ENCODE data around the gene IL22RA1.

IL22RA1 gene

DNA sequence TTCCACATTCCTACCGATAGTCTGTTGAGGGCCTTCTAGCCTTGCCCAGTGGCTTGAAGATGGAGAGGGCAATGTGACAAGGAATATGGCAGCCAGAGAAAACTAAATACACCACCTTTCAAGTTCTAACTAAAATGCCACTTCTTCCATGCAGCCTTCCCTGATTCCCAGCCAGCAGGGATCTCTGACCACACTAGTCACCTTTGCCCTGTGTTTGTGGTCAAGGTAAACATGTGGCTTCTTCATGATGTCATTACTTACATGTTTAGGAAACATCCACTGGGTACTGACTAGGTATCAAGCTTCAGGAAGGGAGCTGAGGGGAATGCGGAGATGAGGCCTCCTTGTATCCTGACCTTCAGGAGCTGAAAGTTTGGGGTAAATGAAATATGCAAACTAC is 22.6 kb upstream of the IL22RA1 start:
- no peak for DNase-seq (ENCODE audit: low read depth)

DNA sequence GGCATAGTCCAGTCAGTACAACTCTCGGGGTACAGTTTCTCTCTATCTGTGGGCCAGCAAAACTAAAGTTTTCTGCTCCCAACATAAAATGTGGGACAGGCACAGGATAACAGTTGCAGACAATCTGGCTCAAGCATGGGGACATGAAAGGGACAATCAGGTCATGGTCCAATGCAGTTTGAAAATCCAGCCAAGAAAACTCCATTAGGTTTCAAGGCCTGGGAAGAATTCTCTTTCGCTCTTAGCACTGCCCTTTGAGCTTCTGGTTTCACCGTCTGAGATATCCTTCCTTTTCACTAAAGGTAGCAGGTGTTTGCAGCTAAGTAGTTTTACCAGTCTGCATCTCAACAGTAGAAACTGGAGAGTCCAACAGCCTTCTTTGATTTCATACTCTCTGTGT is 21.1 kb upstream of the IL22RA1 start:
- no peak for DNase-seq (ENCODE audit: low read depth)

DNA sequence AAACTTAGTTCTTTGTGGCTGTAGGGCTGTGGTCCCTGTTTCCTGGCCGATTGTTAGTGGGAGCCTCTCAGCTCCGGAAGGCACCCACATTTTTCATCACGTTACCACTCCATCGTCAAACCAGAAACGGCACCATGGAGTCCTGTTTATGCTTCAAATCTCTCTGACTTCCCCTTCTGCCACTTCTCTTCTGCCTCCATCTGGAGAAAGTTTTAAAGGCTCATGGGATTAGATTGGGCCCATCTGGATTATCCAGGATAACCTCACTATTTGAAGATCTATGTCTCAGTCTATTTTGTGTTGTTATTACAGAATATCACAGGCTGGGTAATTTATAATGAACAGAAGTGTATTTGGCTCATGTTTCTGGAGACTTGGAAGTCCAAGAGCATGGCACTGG is 19.3 kb upstream of the IL22RA1 start:
- DNase-seq (ENCODE audit: low read depth), result no peak

DNA sequence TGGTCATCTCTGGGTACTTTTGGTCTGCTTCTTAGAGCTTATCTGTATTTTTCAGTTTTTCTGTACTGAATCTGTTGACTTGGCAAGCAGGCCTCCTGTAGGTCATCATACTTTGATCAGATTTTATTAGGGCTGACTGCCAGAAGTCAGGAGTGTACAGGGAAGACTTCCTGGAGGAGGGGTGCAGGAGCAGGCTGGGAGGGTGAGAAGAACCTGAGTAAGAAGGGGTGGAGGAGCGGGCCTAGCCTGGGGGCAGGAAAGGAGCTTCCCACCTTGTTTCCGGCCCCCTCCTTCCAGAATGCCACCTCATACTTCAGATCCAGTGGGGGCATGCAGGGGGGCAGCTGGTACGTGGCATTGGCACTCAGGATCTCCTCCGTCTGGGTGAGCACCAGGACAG is 18.3 kb upstream of the IL22RA1 start:
- no peak for DNase-seq (ENCODE audit: low read depth)

DNA sequence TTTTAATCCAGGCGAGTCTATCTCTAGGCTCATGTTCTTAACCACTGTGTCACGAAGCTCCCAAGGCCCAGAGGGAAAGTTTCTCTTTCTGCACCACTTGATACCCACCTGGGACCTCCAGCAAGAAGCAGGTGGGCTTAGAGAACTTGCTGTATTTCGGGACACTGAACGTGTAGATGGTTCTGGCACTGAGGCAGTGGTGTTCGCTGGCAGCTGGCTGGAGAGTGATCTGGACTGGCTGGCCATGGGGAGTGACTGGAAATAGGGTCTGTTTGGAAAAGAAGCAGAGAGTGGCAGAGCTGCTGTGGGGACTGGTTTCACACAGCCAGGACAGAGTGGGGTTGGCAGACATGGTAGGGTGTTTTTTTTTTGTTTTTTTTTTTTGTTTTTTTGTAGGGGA is 16.4 kb upstream of the IL22RA1 start:
- no peak for DNase-seq (ENCODE audit: low read depth)

DNA sequence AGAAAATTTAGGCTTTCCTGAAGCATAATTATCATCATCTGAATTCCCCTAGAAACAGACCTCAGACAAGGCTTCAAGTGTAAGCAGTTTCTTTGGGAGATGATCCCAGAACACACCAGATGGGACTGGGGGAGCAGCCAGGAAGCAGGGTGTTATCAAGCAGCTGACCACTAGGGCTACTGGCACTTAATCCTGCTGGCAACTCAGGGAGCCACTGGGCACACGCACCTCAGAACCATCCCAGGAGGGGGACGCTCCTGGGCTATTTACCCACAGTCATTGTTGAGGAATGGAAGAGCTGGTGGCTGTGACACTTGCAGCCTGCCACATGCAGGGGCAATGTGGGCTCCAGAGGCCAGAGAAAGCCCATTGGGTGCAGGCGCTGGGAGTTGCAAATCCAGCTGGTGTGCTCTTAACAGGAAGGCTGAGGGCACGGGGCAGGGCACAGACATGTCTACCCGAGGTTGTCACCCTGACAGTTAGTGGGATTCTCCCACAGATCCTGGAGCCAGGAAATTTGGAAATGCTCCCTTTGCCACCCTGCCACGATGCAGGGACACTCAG is 15.1 kb upstream of the IL22RA1 start:
- no peak for DNase-seq (ENCODE audit: low read depth)

DNA sequence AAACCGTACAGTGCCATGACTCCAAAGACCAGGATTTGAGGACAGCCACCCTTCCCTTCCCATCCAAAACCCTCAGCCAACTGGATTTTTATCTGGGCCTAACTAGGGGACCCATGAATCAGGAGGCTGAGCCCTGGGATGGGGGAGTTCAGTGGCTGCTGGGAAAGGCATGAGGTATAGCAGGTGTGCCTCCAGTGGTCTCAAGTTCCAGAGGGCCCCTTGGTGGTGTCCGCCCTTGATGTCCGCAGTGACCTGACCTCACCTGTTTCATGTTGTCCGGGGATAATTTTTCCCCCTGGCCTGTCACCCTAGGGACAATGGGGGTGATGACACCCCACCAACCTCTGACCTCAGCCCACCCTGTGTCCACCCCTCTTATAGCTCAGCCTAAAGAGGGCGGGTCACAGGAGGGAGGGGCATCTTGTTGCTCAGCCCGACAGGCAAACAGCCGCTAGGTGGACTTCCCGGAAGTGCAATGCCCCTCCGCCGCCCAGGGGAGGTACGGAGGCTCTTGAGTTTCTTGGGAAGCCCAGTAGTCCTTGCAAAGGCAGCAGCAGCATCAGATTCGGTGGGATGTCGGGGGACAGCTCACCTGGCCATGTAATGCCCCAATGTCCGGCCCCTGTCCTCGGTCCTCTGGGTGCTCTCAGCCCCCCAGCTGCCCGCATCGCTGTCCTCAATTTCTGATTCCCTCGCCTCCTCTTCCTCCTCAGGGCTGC is 13.8 kb upstream of the IL22RA1 start:
- no peak for DNase-seq (ENCODE audit: low read depth)

DNA sequence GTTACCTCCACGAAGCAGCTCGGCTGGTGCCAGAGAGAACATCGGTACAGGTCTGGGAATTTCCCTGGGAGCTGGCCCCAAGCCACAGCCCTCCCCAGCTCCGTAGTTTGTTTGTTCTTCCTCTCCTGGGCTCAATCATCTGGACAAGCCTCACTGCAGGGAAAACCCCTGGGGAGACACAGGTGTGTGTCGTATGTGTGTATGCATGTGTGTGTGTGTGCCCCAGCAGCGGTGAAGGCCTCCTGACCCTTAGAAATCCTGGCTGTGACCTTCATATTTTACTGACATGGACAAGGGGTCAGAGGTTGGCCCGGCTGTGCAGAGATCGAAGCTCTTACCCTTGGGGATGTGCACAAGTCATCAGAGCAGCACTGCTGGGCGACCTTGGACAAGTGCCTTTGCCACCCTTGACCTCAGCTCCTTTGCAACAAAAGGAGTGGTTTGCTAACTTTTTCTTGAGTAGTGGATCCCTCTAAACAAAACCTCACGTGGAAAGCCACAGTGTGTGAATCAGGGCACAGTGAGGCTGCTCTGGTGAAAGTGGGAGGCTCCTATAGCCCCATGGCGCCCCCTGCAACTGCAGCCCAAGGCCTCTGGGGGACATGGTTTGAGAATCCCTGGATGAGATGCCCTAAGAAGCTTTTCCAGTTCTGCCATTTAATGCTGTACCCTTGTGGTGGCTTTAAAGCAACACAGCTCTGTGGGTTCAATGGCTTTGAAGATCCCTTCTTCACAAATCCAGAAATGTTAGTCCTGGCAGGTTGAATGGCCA is 12.3 kb upstream of the IL22RA1 start:
- DNase-seq (ENCODE audit: low read depth), result no peak

DNA sequence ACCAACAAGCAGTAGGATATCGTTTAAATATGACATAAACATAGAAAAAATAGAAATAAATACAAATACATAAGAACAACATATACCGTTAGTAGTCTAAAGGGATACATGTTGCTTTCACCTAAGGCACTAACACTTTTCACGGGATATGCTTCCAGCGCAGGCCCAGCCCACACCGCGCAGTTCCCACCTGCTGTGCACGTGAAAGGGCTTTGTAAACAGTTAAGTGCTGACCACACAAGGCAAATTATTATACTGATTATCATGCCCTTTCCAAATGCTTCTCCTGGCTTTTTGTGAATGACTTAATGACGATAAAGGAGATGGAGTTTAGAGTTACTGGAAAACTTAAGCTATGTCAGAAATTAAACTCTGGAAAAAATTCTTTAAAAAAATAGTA is 11.3 kb upstream of the IL22RA1 start:
- no peak for DNase-seq (ENCODE audit: low read depth)

DNA sequence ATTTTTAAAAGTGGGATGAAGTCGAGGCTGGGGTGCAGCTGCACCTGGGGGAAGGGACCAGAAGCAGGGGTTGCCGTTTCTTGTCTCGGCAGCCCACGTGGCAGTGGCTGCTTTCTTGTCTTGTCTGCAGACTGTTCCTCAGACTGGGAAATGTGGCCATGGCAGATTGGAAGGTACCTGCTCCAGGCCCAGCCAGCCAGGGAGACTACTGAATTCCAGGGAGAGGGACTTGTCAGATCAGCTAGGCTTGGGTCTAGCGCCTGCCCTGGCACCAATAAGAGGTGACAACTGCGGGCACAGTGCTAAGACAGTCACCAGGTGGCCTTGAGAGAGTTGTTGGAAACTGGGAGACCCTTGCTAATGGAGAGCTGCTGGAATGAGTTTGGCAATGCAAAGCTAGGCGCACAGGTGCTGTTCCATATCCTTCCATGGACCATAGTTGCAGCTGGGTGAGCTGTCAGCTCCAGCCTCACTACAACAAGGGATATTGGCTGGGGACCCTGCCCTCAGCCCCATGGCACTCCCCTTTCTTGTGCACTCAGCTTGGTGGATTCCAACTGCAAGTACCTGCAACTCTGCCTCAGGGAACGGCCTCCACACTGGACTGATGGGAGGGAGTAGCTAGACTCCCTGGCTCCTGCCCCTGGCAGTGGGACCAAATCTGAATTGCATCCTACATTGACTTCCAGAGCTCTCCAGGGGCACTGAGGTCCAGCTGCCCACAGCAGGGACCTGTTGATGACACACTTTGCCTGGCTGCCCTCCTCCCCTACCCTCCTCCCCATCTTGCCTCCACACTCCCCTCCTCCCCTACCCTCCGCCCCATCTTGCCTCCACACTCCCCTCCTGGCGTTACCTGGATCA is 9.9 kb upstream of the IL22RA1 start:
- no peak for DNase-seq (ENCODE audit: low read depth)

DNA sequence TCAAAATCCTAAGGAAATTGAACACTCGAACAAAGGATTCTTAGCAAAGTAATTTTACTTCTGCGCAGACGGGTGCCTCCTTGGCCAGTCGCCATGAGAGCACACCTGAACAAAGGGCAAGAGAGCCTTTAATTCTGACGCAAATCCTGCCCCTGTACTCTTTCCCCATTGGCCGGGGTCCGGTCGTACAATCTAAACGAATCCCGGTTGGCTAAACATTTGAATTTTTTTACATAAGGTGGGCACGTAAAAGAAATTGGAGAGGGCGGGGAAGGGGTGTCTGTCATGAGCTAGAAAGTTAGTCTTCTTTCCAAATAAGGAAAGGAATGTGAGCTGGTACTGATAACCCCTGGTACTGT is 8.2 kb upstream of the IL22RA1 start:
- no peak for DNase-seq (ENCODE audit: low read depth)

DNA sequence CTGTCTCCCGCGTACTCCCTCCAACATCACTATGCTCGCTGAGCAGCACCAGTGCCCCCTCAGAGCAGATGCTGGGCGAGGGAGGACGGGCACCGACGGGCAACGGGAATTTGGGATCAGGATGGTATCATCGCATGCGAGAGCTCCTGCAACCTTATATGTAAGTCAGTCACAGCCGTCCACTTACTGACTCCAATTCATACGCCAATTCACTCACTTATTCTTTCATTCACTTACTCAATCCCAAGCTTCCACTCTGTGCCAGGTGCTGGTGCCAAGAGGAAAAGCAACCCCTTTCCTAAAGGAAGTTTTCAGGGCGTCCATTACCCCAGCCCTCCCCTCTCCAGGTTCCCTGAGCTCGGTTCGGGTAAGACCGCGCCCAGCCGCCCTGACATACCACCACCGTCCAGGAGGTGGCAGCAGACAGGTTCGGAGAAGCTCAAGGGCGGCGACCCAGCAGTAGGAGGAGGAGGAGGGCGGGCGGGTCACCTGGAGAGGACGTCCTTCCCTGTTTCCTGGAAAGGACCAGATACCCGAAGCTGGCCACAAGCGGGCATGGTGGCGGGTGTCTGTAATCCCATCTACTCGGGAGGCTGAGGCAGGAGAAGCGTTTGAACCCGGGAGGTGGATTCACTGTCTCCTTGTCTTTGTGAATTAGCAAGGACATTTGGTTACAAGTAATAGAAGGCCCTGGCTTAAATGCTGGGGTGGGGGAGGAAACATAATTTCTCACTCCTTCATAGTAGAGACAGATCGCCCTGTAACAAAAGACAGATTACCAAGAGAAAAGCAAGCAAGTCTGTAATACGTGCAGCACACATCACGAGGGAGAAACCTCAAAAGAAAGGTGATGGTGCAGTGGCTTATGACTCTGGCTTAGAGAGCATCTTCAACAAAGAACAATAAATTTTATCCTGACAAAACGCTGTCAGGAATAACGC is 7.6 kb upstream of the IL22RA1 start:
- DNase-seq (ENCODE audit: low read depth), result peak; percentile 86

DNA sequence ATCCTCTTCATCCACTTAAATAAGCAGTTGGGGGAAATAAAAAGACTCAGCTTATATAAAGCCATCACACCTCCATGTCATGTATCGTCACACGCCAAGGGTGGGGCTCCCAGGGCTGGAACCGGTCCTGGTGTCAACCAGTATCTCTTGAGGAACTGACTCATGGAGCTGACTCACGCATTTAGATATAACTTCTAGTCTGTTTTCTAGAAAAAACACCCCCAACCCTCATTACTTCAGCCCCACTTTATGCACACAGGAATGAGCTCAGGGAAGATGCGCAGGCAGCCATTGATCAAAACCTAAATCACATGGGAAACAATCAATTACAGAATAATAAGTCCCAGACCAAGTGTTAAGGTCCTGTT is 6.9 kb upstream of the IL22RA1 start:
- DNase-seq (ENCODE audit: low read depth), result no peak

DNA sequence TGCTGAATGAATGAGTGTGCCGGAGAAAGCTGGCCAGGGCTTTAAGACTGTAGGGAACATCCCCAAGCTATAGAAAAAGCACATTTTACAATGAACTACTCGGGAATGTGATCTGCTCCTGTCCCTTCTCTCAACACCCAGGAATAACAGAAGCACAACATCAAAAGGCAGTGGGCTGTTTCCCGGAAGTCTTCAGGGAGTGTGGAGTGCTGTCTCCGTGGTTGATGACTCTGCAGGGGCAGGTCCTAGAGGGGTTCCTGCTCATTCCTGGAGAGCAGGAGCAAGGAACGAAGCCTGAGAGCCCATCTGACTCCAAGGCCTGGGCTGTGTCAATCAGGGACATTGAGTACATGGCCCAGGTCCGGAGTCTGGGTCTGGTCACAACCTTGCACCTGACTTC is 4.9 kb upstream of the IL22RA1 start:
- no peak for DNase-seq (ENCODE audit: low read depth)

DNA sequence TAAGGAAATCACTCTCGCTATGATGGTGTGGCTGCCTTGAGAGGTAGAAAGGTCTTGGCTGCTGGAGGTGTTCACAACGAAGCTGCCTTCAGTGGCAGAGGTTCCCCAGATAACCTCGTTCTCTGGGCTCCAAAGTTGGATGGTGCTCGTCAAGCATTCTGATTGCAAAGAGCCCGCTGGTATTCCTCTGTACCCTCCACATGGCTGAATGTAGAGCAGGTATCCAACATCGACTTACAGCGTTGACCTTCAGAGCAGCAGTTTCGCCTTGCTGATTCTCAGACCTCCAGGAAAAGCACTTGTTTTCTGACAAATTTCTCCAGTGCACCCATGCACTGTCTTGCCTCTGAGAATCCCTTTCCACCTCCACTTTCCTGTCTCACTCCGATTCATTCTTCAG is 4.3 kb upstream of the IL22RA1 start:
- no peak for DNase-seq (ENCODE audit: low read depth)

DNA sequence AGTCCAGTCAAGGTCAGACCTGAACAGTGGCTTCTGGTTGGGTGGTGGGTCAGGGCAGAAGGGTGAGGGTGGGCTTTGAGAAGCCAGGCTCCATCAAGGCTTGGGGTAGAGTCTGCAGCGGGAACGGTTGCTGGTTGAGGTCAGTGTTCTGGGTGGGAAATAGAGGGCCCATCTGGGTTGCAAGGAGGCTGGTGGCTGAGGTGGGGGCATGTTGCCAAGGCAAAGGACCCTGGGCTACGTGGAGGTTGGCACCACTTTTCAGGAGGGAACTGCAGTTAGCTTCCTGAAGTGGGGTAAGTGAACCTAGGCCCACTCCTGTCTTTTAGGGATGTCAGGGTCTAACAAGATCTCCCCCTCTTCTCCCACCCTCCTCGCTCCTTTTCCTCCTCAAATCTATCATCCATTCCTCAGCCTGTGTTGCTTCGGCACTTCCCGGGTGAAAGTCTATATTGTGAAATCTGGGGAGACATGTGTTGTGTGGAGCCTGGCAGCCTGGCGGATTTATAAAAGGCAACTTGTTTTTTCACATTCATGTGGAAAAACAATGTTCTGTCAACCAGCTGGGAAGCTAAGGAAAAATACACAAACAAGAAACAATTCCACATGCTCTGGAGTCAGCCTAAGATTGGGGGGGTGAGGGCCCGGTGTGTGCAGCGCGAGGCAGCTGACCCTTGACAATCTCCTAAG is 1.5 kb downstream of the IL22RA1 start:
- DNase-seq (ENCODE audit: low read depth), result no peak

DNA sequence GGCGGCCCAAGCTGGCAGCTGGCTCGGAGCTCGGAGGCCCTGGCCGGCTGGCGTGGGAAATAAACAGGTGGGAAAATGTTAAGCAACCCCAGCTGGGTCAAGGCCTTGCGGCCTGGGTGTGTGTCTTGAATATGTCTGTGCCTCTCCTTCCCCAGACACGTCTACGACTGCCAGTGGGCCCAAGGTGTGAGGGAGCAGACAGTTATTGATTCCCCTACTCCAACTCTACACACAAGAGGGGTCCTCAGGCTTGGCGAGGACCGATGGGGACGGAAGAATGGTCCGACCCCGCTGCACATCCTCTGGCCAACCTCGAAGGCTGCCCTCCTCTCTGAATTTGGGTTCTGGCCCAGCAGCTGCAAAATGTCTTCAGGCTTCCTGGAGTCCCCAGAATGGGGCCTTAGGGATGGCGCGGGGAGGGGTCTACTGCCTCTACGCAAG is 2.2 kb downstream of the IL22RA1 start:
- no peak for DNase-seq (ENCODE audit: low read depth)

DNA sequence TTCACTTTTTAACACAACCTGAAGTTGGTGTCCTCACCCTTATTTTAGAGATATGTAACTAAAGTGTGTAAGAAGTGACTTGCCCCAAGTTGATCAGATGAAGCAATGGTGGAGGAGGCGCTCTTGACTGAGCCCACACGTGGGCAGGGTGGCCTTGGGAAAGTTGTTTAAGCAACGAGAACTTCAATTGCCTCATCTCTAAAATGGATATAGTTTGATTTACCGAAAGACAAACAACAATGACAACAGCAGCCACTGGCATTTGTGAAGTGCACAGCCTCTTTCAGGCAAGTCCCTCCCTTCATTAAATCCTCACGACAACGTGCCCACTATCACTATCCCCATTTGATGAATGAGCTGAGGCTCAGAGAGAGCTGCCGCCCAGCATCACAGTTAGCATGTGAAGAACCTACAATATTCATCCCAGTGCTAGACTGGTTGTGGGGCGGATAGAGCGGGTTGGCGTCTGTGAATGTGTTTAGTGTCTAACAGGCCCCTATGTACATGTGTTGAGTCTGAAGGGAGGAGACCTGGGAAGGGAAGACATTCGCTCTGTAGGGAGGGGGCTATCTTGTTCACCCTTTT is 3.0 kb downstream of the IL22RA1 start:
- DNase-seq (ENCODE audit: low read depth), result no peak

DNA sequence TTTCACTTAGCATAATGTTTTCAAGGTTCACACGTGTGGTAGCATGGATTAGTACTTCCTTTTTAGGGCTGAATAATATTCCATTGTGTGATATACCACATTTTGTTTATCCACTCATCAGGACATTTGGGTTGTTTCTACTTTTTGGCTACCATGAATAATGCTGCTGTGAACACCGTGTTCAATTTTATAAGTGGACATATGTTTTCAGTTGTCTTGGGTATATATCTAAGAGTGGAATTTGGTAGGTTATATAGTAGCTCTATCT is 3.8 kb downstream of the IL22RA1 start:
- DNase-seq (ENCODE audit: low read depth), result no peak

DNA sequence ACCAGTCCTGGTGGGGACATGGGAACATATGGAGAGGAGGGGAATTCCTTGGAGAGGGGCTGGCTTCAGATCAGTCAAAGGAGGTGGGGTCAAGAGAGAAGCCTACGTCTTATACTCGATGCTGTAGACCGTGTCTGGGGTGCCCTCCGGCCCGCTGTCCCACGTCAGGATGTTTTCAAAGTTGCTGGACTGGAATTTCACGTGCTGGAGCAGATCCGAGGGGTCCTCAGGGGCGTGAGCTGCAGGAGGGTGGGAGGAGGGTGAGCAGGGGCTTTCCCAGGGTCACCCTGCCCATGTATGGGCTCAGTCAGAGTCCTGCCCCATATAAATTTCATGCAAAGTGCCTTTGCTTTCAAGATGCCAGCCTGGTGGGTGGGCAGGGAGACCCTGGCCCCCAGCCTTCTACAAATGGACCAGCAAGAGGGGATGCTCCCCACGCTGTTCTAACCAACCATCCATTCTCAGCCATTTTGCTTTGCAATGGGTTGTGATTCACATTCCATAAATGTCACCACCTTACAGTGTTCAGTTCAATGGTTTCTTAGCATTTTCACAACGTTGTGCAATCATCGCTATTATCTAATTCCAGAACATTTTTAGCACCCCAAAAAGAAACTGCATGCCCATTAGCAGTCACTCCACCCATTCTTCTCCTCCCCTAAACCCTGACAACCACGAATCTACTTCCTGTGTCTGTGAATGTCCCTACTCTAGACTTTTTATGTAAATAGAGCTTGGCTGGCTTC is 4.3 kb downstream of the IL22RA1 start:
- DNase-seq (ENCODE audit: low read depth), result no peak
